HG02571 (cell line): ENCODE data around the gene PLA2G4B.

Experiments
- ATAC-seq: cut with Tn5 transposase; IDR thresholded peaks from one replicate; pipeline ENCODE4 v1.9.1; 2021; ENCODE audit warnings: mild to moderate bottlenecking, moderate library complexity; ENCODE audit not compliant: unreplicated experiment

PLA2G4B gene

GRCh38 chr15:41885841-41886240 lies 47.2 kb downstream of the PLA2G4B start:
- no peak for ATAC-seq

GRCh38 chr15:41886741-41887140 lies 48.1 kb downstream of the PLA2G4B start:
- ATAC-seq, result no peak

GRCh38 chr15:41887161-41887560 lies 48.5 kb downstream of the PLA2G4B start:
- ATAC-seq, result no peak

GRCh38 chr15:41887893-41888292 lies 49.2 kb downstream of the PLA2G4B start:
- ATAC-seq, result no peak

GRCh38 chr15:41888662-41889253 lies 50.1 kb downstream of the PLA2G4B start:
- no peak for ATAC-seq

GRCh38 chr15:41890050-41890690 lies 51.5 kb downstream of the PLA2G4B start:
- no peak for ATAC-seq

GRCh38 chr15:41891226-41891625 lies 52.6 kb downstream of the PLA2G4B start:
- ATAC-seq, result no peak

- ATAC-seq, result no peak
These were observed 53.3 kb downstream of the PLA2G4B start for GRCh38 chr15:41891946-41892345.

GRCh38 chr15:41892621-41893421 lies 54.2 kb downstream of the PLA2G4B start:
- ATAC-seq, result no peak

GRCh38 chr15:41893422-41894250 lies 55.0 kb downstream of the PLA2G4B start, which contains the start of gene SPTBN5:
SPTBN5 (minus strand) TSS chr15:41894053; CDS start chr15:41893497, 556 bp downstream.
- ATAC-seq, result no peak

- no peak for ATAC-seq
These were observed 55.7 kb downstream of the PLA2G4B start for GRCh38 chr15:41894251-41894790.

- ATAC-seq, result peak; percentile 83
These were observed 56.3 kb downstream of the PLA2G4B start for GRCh38 chr15:41894791-41895463.

- no peak for ATAC-seq
These were observed 56.8 kb downstream of the PLA2G4B start for GRCh38 chr15:41895491-41895890.

- no peak for ATAC-seq
These were observed 57.3 kb downstream of the PLA2G4B start for GRCh38 chr15:41895957-41896356.

- ATAC-seq, result no peak
These were observed 57.9 kb downstream of the PLA2G4B start for GRCh38 chr15:41896566-41896965.

- ATAC-seq, result no peak
These were observed 58.7 kb downstream of the PLA2G4B start for GRCh38 chr15:41897363-41897799.
